OCI-LY3 (cell line): ENCODE measurements around the gene TMCC1.

ENCODE experiments used
- H2AFZ ChIP-seq: fragments of 200-600, 300-600 bp; shearing (Covaris generic); 2 replicates; pipeline ENCODE4 v1.6.0; 2014; ENCODE audit warnings: antibody characterized with exemption, low read depth, low read length
- H3K27ac ChIP-seq: fragments of 200-600, 300-600 bp; sonication (generic); 2 replicates; pipeline ENCODE4 v1.5.1; 2014; ENCODE audit warnings: mild to moderate bottlenecking, low read length, moderate library complexity, mixed read lengths
- H3K27me3 ChIP-seq: fragments of 200-600, 300-600 bp; sonication (generic); 2 replicates; pipeline ENCODE4 v1.6.1; 2014; ENCODE audit warnings: low read depth, low read length, mixed read lengths
- H3K36me3 ChIP-seq: fragments of 200-600, 300-600 bp; sonication (generic); replicated peaks from 2 replicates; pipeline ENCODE3; 2014; ENCODE audit warnings: low read depth, low read length, mixed read lengths
- H3K4me1 ChIP-seq: fragments of 300-600, 200-600 bp; sonication (generic); 2 replicates; pipeline ENCODE4 v1.6.1; 2014; ENCODE audit warnings: low read length, mixed read lengths
- H3K4me2 ChIP-seq: fragments of 200-600, 300-600 bp; sonication (generic); 2 replicates; pipeline ENCODE4 v1.6.1; 2014; ENCODE audit warnings: low read length, mixed read lengths
- H3K4me3 ChIP-seq: fragments of 300-600, 200-600 bp; sonication (generic); 2 replicates; pipeline ENCODE4 v1.5.1; 2014; ENCODE audit warnings: antibody characterized with exemption, mild to moderate bottlenecking, low read length, moderate library complexity
- H3K79me2 ChIP-seq: fragments of 300-600, 200-600 bp; shearing (Covaris generic); 2 replicates; pipeline ENCODE4 v1.6.1; 2014; ENCODE audit warnings: mild to moderate bottlenecking, low read length, mixed read lengths
- H3K9ac ChIP-seq: fragments of 300-600, 200-600 bp; shearing (Covaris generic); 2 replicates; pipeline ENCODE4 v1.6.0; 2014; ENCODE audit warnings: mild to moderate bottlenecking, low read length, moderate library complexity
- H3K9me3 ChIP-seq: fragments of 200-600, 300-600 bp; shearing (Covaris generic); 2 replicates; pipeline ENCODE4 v1.6.1; 2014; ENCODE audit warnings: low read length, mixed read lengths; ENCODE audit not compliant: insufficient read depth
- H4K20me1 ChIP-seq: fragments of 200-600, 300-600 bp; sonication (generic); 2 replicates; pipeline ENCODE4 v1.6.1; 2016; ENCODE audit warnings: low read length, mixed read lengths; ENCODE audit not compliant: insufficient read depth
- EZH2phosphoT487 ChIP-seq: fragments of 200-600 bp; shearing (Covaris generic); IDR thresholded peaks from 2 replicates; pipeline ENCODE4 v1.6.1; 2018; ENCODE audit warnings: antibody characterized with exemption, mixed run types, low read depth
- TF ChIP-seq, protein P1 (sequence below): fragments of 200-600, 300-600 bp; sonication (generic); IDR thresholded peaks from 2 replicates; pipeline ENCODE4 v1.5.1; 2014; ENCODE audit warnings: antibody characterized with exemption, low read length, low read depth

Gene TMCC1

DNA sequence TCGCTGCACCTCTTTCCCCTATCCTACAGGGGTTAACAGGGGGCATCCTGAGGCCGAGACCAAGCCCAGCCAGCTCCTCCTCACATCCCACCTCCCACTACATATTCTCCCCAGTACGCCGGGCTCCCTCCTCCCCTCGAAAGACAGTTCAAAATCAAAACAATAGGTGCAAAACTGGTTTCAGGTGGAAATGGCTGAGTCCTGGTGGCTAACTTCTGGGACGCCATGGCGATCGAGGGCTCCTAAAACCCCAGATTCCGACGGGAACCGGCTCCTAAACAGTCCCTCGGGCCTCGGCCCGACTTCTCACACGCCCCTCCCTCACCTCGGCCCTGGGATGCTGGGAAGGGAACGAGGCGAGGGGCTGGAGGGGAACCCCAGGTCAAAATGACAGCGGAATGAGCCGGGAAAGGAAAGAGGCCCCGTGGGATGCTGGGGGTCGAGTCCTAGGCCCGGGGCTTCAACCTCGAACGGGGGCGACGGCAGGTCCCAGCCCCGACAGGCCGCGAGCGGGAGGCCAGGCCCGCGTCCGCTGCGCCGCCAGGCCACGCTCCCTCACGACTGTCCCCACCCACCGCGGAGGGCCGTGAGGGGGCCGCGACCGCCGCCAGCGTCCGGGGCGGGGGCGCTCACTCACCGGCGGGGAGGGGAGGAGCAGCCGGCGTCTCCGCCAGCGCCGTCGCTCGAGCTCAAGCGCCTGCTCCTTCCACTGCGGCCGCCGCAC is 492 bp downstream of the TMCC1 start:
- Histone ChIP-seq H3K9me3 (no peaks in the 10 kb centered on the region; the same call in 1 of the 2 replicates), H3K27ac (peak overlapping the region; percentile 40), H2AFZ (peak overlapping the region; percentile 58), H3K36me3 (peaks cover 16% of the 10 kb centered on the region), H3K27me3 (no peaks in the 10 kb centered on the region), H3K4me1 (peaks cover 14% of the 10 kb centered on the region), H3K9ac (peak overlapping the region; percentile 90), H3K4me2 (peak overlapping the region; percentile 83), H3K79me2 (peaks cover 46% of the 10 kb centered on the region), H4K20me1 (0 out of 2 replicates have a peak, but pooled peaks cover 3% of the 10 kb centered on the region), H3K4me3 (peak overlapping the region; percentile 94)
- TF ChIP-seq, protein P1, sequence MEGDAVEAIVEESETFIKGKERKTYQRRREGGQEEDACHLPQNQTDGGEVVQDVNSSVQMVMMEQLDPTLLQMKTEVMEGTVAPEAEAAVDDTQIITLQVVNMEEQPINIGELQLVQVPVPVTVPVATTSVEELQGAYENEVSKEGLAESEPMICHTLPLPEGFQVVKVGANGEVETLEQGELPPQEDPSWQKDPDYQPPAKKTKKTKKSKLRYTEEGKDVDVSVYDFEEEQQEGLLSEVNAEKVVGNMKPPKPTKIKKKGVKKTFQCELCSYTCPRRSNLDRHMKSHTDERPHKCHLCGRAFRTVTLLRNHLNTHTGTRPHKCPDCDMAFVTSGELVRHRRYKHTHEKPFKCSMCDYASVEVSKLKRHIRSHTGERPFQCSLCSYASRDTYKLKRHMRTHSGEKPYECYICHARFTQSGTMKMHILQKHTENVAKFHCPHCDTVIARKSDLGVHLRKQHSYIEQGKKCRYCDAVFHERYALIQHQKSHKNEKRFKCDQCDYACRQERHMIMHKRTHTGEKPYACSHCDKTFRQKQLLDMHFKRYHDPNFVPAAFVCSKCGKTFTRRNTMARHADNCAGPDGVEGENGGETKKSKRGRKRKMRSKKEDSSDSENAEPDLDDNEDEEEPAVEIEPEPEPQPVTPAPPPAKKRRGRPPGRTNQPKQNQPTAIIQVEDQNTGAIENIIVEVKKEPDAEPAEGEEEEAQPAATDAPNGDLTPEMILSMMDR, result no peak

DNA sequence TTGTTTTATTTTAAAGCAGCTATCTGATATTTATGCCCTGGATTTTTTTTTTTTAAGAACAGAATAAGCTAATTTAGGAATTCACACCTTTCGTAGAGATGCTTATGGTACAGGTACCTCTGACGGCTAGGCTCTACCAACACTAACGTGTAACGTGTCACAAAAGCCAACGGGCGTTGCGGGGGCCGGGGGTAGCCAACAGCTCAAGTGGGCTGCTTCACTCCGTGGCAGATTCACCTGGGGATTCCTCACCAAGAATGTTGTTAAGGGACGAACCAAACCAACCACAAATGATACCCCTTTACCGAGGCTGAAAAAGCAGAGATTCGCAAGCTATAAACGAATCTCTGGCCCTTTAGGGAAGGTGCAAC is 1.0 kb downstream of the TMCC1 start:
- Histone ChIP-seq H3K27me3 (no peaks in the 10 kb centered on the region), H3K4me1 (peaks cover 14% of the 10 kb centered on the region), H2AFZ (no peak overlapping the region; the same call in 1 of the 2 replicates), H3K36me3 (peaks cover 10% of the 10 kb centered on the region), H3K79me2 (peaks cover 46% of the 10 kb centered on the region), H3K9ac (peak overlapping the region; percentile 90), H3K4me2 (peak overlapping the region; percentile 83), H4K20me1 (0 out of 2 replicates have a peak, but pooled peaks cover 3% of the 10 kb centered on the region), H3K4me3 (peak overlapping the region; percentile 94), H3K9me3 (no peaks in the 10 kb centered on the region), H3K27ac (peak overlapping the region; percentile 40; the same call in 1 of the 2 replicates)
- TF ChIP-seq, protein P1, result no peak
- TF ChIP-seq EZH2phosphoT487, result no peak

DNA sequence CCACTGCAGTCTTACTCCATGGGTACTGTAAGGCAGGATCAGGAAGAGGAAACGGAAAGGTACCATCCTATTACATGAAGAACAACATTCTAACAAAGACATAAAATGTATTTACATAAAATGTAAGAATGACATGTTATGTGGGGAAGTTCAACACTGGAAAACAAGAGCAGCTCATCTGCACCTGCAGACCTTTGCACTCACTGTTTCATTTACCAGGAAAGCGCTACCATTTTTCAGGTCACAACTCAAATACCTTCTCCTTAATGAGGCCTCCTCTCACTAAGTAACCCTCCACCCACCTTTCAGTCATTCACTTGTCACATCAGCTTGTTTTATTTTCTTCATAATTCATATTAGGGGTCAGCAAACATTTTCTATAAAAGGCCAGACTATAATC is 2.6 kb downstream of the TMCC1 start:
- Histone ChIP-seq H3K27me3 (no peaks in the 10 kb centered on the region), H4K20me1 (0 out of 2 replicates have a peak, but pooled peaks cover 3% of the 10 kb centered on the region), H3K9ac (no peak overlapping the region), H3K4me3 (no peak overlapping the region), H3K79me2 (peaks cover 46% of the 10 kb centered on the region), H3K27ac (no peak overlapping the region), H3K9me3 (no peaks in the 10 kb centered on the region), H3K36me3 (peaks cover under 1% of the 10 kb centered on the region), H3K4me2 (no peak overlapping the region), H3K4me1 (peaks cover 14% of the 10 kb centered on the region), H2AFZ (no peak overlapping the region)
- TF ChIP-seq, protein P1, result no peak
- TF ChIP-seq EZH2phosphoT487, result no peak

DNA sequence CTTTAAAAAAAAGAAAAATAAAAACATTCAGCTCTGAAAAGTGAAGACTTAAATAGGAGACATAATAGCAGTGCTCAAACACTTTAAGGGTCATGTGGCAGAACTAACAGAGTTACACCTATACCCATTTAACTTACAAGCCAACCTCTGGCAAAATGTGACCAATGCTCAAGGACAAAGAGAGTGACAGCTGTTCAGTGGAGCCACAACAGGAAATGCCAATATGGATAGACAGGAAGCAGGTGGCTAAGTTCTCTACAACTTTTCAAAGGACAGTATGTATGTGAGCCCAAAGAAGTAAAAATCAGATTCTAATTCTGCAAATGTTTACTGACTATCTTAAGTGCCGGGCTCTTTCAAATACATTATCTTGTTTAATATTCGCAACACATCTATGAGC is 3.4 kb downstream of the TMCC1 start:
- Histone ChIP-seq H3K27me3 (no peaks in the 10 kb centered on the region), H4K20me1 (0 out of 2 replicates have a peak, but pooled peaks cover 3% of the 10 kb centered on the region), H3K9me3 (no peaks in the 10 kb centered on the region), H3K4me1 (peaks cover 14% of the 10 kb centered on the region), H3K79me2 (peaks cover 46% of the 10 kb centered on the region), H3K36me3 (no peaks in the 10 kb centered on the region), H3K27ac (no peak overlapping the region), H2AFZ (no peak overlapping the region), H3K9ac (no peak overlapping the region), H3K4me3 (no peak overlapping the region), H3K4me2 (no peak overlapping the region)
- TF ChIP-seq, protein P1, result no peak
- TF ChIP-seq EZH2phosphoT487, result no peak
